ENCODE data around the gene UCP2. TPM values are rescaled to one million over a fixed set of nuclear protein-coding genes. Genes with fewer than 3 reads are reported as not detected.

The UCP2 gene
- total and polyA plus RNA-seq, 10 of the 15 experiments (the other 5 are each of a cell fraction or from before 2014, with no cell fraction given): 32.9 to 248 (median 154) TPM

DNA sequence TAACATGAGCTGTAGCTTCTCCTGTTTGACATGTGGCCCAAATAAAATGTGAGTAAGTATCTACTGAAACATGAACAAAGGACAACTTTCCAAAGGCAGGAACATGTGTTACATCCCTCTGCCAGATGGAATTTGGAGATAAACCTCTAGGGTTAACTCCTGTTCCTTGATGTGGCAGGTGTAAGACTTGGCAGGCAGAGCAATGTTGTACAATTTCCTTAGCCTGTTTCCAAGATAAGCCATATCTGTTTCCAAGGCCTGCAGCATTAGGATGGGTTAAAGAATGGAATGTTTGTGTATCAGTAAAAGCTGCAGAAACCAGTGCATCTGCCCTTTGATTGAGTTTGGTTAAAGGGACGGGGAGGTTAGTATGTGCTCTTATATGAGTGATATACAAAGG, 40.6 kb downstream of the UCP2 start:
- TF ChIP-seq CREB1 (IDR thresholded peaks at IDR 0.05; ENCODE audit: low read depth) (no peak), BMI1 (IDR thresholded peaks at IDR 0.05; ENCODE audit: borderline replicate concordance) (no peak), SP1 (IDR thresholded peaks at IDR 0.05; ENCODE audit: low read depth, low read length) (no peak), JUNB (IDR thresholded peaks at IDR 0.05) (no peak), CBX3 (IDR thresholded peaks at IDR 0.05; ENCODE audit: borderline replicate concordance, low read depth) (no peak), NRF1 (conservative IDR thresholded peaks at IDR 0.05; ENCODE audit: low read depth, low read length) (no peak), YY1 (IDR thresholded peaks at IDR 0.05; ENCODE audit: low read depth, low read length) (no peak), SIX5 (IDR thresholded peaks at IDR 0.05; ENCODE audit: low read depth, low read length, severe bottlenecking) (no peak), BHLHE40 (IDR thresholded peaks at IDR 0.05; ENCODE audit: borderline replicate concordance in 1 of 2, low read depth in 2 of 2, low read length in 1 of 2) (no peak), GABPA (IDR thresholded peaks at IDR 0.05; ENCODE audit: low read depth) (no peak), YBX1 (IDR thresholded peaks at IDR 0.05) (no peak), RB1 (IDR thresholded peaks at IDR 0.05; ENCODE audit: borderline replicate concordance) (no peak), GATAD2B (conservative IDR thresholded peaks at IDR 0.05; ENCODE audit: low read depth) (no peak), HDAC6 (IDR thresholded peaks at IDR 0.05; ENCODE audit: unreplicated experiment) (no peak)
- TF ChIP-seq, protein P1, sequence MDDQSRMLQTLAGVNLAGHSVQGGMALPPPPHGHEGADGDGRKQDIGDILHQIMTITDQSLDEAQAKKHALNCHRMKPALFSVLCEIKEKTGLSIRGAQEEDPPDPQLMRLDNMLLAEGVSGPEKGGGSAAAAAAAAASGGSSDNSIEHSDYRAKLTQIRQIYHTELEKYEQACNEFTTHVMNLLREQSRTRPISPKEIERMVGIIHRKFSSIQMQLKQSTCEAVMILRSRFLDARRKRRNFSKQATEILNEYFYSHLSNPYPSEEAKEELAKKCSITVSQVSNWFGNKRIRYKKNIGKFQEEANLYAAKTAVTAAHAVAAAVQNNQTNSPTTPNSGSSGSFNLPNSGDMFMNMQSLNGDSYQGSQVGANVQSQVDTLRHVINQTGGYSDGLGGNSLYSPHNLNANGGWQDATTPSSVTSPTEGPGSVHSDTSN (IDR thresholded peaks at IDR 0.05; ENCODE audit: insufficient replicate concordance, low read depth, low read length): no peak
- TF ChIP-seq, protein P2, sequence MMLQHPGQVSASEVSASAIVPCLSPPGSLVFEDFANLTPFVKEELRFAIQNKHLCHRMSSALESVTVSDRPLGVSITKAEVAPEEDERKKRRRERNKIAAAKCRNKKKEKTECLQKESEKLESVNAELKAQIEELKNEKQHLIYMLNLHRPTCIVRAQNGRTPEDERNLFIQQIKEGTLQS (IDR thresholded peaks at IDR 0.05; ENCODE audit: borderline replicate concordance, extremely low read depth, low read depth, low read length): no peak
- TF ChIP-seq, protein P3, sequence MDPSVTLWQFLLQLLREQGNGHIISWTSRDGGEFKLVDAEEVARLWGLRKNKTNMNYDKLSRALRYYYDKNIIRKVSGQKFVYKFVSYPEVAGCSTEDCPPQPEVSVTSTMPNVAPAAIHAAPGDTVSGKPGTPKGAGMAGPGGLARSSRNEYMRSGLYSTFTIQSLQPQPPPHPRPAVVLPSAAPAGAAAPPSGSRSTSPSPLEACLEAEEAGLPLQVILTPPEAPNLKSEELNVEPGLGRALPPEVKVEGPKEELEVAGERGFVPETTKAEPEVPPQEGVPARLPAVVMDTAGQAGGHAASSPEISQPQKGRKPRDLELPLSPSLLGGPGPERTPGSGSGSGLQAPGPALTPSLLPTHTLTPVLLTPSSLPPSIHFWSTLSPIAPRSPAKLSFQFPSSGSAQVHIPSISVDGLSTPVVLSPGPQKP (IDR thresholded peaks at IDR 0.05; ENCODE audit: low read depth, low read length): no peak
- no peak overlapping the region for H3K9ac ChIP-seq (ENCODE audit: control insufficient read depth, insufficient read depth, low read length)
- no peak overlapping the region for H3K27ac ChIP-seq (ENCODE audit: control insufficient read depth, insufficient read depth)
- WGBS (ENCODE audit: insufficient coverage, insufficient replicate concordance, low lambda C conversion rate, missing lambda C conversion rate): 100% methylated on average over 1 of the region's 1 CpG
- H3K79me2 ChIP-seq (ENCODE audit: control insufficient read depth, insufficient read depth, low read length): no peaks in the 10 kb centered on the region
- ChIA-PET SMC1A (ENCODE audit: uncharacterized antibody, unreplicated experiment) (interaction anchor here (0.6 to 0.9 kb wide), 4 partner anchors 8 to 527 kb away, joined by 3 to 4 read pairs (median 3); no protein-coding TSS in a partner anchor), POLR2A (no interaction called here), RAD21 (ENCODE audit: unreplicated experiment) (no interaction called here), CTCF (interaction anchor here (0.8 to 1.7 kb wide), 2 partner anchors 11 to 590 kb away, joined by 3 to 7 read pairs; no protein-coding TSS in a partner anchor)
- H3K36me3 ChIP-seq (ENCODE audit: control insufficient read depth in 2 of 2, insufficient read depth in 2 of 2, low read length in 1 of 2): no peaks in the 10 kb centered on the region
- DNase-seq (ENCODE audit: low read depth, low spot score) (no peak), ATAC-seq (no peak), FAIRE-seq (no peak)
- H3K9me3 ChIP-seq (replicated peaks; ENCODE audit: control insufficient read depth, insufficient read depth, low read length): no peaks in the 10 kb centered on the region; the same call in 2 of the 3 replicates
- intact Hi-C loops (cut with micrococcal nuclease; ENCODE audit: unreplicated experiment) (no loop called here), in situ Hi-C loops (cut with MboI) (no loop called here)
- H2AFZ ChIP-seq (ENCODE audit: control insufficient read depth, low read depth, low read length): no peak overlapping the region
- H3K4me2 ChIP-seq (ENCODE audit: control insufficient read depth, insufficient read depth): no peak overlapping the region
- BruUV-seq (replicated peaks): no TSS peak
- no peaks in the 10 kb centered on the region for H3K4me1 ChIP-seq (ENCODE audit: control insufficient read depth, insufficient read depth, low read length)
- H3K27me3 ChIP-seq (replicated peaks in 1 of 2; ENCODE audit: control insufficient read depth in 2 of 2, insufficient read depth in 2 of 2, low read length in 1 of 2): no peaks in the 10 kb centered on the region
- H3K4me3 ChIP-seq: no peak overlapping the region
- no peaks in the 10 kb centered on the region for H4K20me1 ChIP-seq (ENCODE audit: control insufficient read depth, insufficient read depth)

All from GM12878 (cell line).